Astrocyte (in vitro differentiated cells and primary cell): ENCODE data around the gene OTUD3. TPM values are rescaled to one million over a fixed set of nuclear protein-coding genes. Genes with fewer than 3 reads are reported as not detected.
"Not testable (repeated sequence)": the region's sequence is repeated elsewhere in the genome, so short reads cannot be mapped to it uniquely, and the experiment has no call there.

Experiments used
- DNase-seq: peaks from one replicate; pipeline ENCODE4 v3.0.0-alpha.2; 2010; ENCODE audit warnings: low read depth
- FAIRE-seq: peaks from 2 replicates; lab custom pipeline; 2011; peaks lifted over from hg19 to GRCh38; lab: Jason Lieb, UNC
- H2AFZ ChIP-seq: 2 replicates; pipeline ENCODE4 v1.6.0; 2012; ENCODE audit warnings: low read depth, low read length, inconsistent platforms
- H3K27ac ChIP-seq: 2 replicates; pipeline ENCODE4 v1.5.1; 2011; ENCODE audit warnings: low read depth, low read length, inconsistent platforms
- H3K27me3 ChIP-seq: 2 replicates; pipeline ENCODE4 v1.6.0; 2011; ENCODE audit warnings: low read length, inconsistent platforms; ENCODE audit not compliant: insufficient read depth
- H3K36me3 ChIP-seq: 2 replicates; pipeline ENCODE4 v1.5.1; 2011; ENCODE audit warnings: low read length, inconsistent platforms; ENCODE audit not compliant: insufficient read depth
- H3K4me1 ChIP-seq: 2 replicates; pipeline ENCODE4 v1.5.1; 2011; ENCODE audit warnings: low read length, inconsistent platforms; ENCODE audit not compliant: insufficient read depth
- H3K4me2 ChIP-seq: 2 replicates; pipeline ENCODE4 v1.6.0; 2012; ENCODE audit warnings: low read length, inconsistent platforms
- H3K4me3 ChIP-seq: 2 replicates; pipeline ENCODE4 v1.5.1; 2011; ENCODE audit warnings: low read depth, mild to moderate bottlenecking, low read length, inconsistent platforms; ENCODE audit not compliant: insufficient read depth
- H3K79me2 ChIP-seq: 2 replicates; pipeline ENCODE4 v1.6.0; 2012; ENCODE audit warnings: mild to moderate bottlenecking, low read length, inconsistent platforms; ENCODE audit not compliant: insufficient read depth
- H3K9ac ChIP-seq: 2 replicates; pipeline ENCODE4 v1.6.0; 2012; ENCODE audit warnings: mild to moderate bottlenecking, low read length, inconsistent platforms
- H3K9me3 ChIP-seq: 2 replicates; pipeline ENCODE4 v1.5.1; 2012; ENCODE audit warnings: low read depth, mild to moderate bottlenecking, low read length, inconsistent platforms; ENCODE audit not compliant: insufficient read depth
- H4K20me1 ChIP-seq: 2 replicates; pipeline ENCODE4 v1.6.0; 2012; ENCODE audit warnings: low read length, inconsistent platforms; ENCODE audit not compliant: insufficient read depth
- H3K27ac Mint-ChIP-seq: one replicate; pipeline ENCODE4 v1.8.0; 2021; ENCODE audit warnings: mild to moderate bottlenecking, mixed read lengths; ENCODE audit not compliant: unreplicated experiment
- H3K27me3 Mint-ChIP-seq: one replicate; pipeline ENCODE4 v1.8.0; 2021; ENCODE audit warnings: low read depth, mixed read lengths; ENCODE audit not compliant: unreplicated experiment
- H3K36me3 Mint-ChIP-seq: one replicate; pipeline ENCODE4 v1.8.0; 2021; ENCODE audit warnings: low read depth, mixed read lengths; ENCODE audit not compliant: unreplicated experiment
- H3K4me1 Mint-ChIP-seq: one replicate; pipeline ENCODE4 v1.8.0; 2021; ENCODE audit warnings: low read depth, mixed read lengths; ENCODE audit not compliant: unreplicated experiment
- H3K4me3 Mint-ChIP-seq: one replicate; pipeline ENCODE4 v1.8.0; 2021; ENCODE audit warnings: mild to moderate bottlenecking, moderate library complexity, mixed read lengths; ENCODE audit not compliant: unreplicated experiment
- H3K9me3 Mint-ChIP-seq: one replicate; pipeline ENCODE4 v1.8.0; 2021; ENCODE audit warnings: mild to moderate bottlenecking, mixed read lengths; ENCODE audit not compliant: unreplicated experiment
- CTCF ChIP-seq: IDR thresholded peaks from 2 replicates; pipeline ENCODE4 v1.5.1; 2011; ENCODE audit warnings: low read depth, mild to moderate bottlenecking, inconsistent platforms, low read length, moderate library complexity; ENCODE audit not compliant: insufficient read depth
- EZH2 ChIP-seq: IDR thresholded peaks from 2 replicates; pipeline ENCODE4 v1.6.1; 2012; ENCODE audit warnings: mild to moderate bottlenecking, low read length, inconsistent platforms; ENCODE audit not compliant: insufficient read depth
- total RNA-seq: library from RNA; stranded (reverse); gene quantifications from 2 replicates; pipeline ENCODE4 v1.2.1, GENCODE V29; 2021

Gene OTUD3
- total RNA-seq, 1 donor from 2014 or later: 10.6 TPM

- DNase-seq (no peak), FAIRE-seq (no peak)
- peaks cover 4% of the 10 kb centered on the region for H3K9me3 Mint-ChIP-seq
- no peak overlapping the region for H2AFZ ChIP-seq
- no peak overlapping the region for H3K4me3 Mint-ChIP-seq
- H3K4me1 Mint-ChIP-seq: peaks cover 9% of the 10 kb centered on the region
- no peaks in the 10 kb centered on the region for H3K36me3 ChIP-seq
- H3K27me3 Mint-ChIP-seq: peaks cover 3% of the 10 kb centered on the region
- no peaks in the 10 kb centered on the region for H3K9me3 ChIP-seq
- H3K27me3 ChIP-seq: peaks cover 8% of the 10 kb centered on the region
- no peak overlapping the region for H3K9ac ChIP-seq
- H4K20me1 ChIP-seq: peaks cover 16% of the 10 kb centered on the region
- peaks cover 14% of the 10 kb centered on the region for H3K4me1 ChIP-seq
- no peak overlapping the region for H3K27ac Mint-ChIP-seq
- peaks cover 18% of the 10 kb centered on the region for H3K79me2 ChIP-seq
- TF ChIP-seq EZH2 (no peak), CTCF (no peak)
- H3K4me3 ChIP-seq: no peak overlapping the region
- no peak overlapping the region for H3K4me2 ChIP-seq
- H3K27ac ChIP-seq: no peak overlapping the region
- no peaks in the 10 kb centered on the region for H3K36me3 Mint-ChIP-seq
Measured at GRCh38 chr1:19879227-19879626, 3.0 kb upstream of the OTUD3 start.

GRCh38 chr1:19879661-19880060 is 2.5 kb upstream of the OTUD3 start:
- H3K27me3 Mint-ChIP-seq: peaks cover 3% of the 10 kb centered on the region
- no peak for TF ChIP-seq EZH2
- no peak for TF ChIP-seq CTCF
- no peak overlapping the region for H2AFZ ChIP-seq
- no peak overlapping the region for H3K4me2 ChIP-seq
- no peak overlapping the region for H3K4me3 Mint-ChIP-seq
- FAIRE-seq (no peak), DNase-seq (no peak)
- H3K79me2 ChIP-seq: peaks cover 22% of the 10 kb centered on the region
- H3K9me3 ChIP-seq: no peaks in the 10 kb centered on the region
- no peak overlapping the region for H3K27ac ChIP-seq
- peaks cover 20% of the 10 kb centered on the region for H4K20me1 ChIP-seq
- peaks cover 2% of the 10 kb centered on the region for H3K9me3 Mint-ChIP-seq
- peaks cover 8% of the 10 kb centered on the region for H3K27me3 ChIP-seq
- no peaks in the 10 kb centered on the region for H3K36me3 ChIP-seq
- peaks cover 15% of the 10 kb centered on the region for H3K4me1 ChIP-seq
- H3K4me3 ChIP-seq: no peak overlapping the region
- no peak overlapping the region for H3K27ac Mint-ChIP-seq
- no peaks in the 10 kb centered on the region for H3K36me3 Mint-ChIP-seq
- peaks cover 13% of the 10 kb centered on the region for H3K4me1 Mint-ChIP-seq
- H3K9ac ChIP-seq: no peak overlapping the region

GRCh38 chr1:19880841-19881240 is 1.4 kb upstream of the OTUD3 start:
- H3K27ac Mint-ChIP-seq, H2AFZ ChIP-seq, FAIRE-seq, DNase-seq, H3K4me2 ChIP-seq, H3K27ac ChIP-seq, H3K4me3 ChIP-seq, H3K36me3 ChIP-seq, H3K27me3 ChIP-seq, H3K9me3 ChIP-seq, H3K27me3 Mint-ChIP-seq, H3K36me3 Mint-ChIP-seq, H3K9ac ChIP-seq, H3K4me3 Mint-ChIP-seq, H3K9me3 Mint-ChIP-seq: not testable (repeated sequence)
- H3K79me2 ChIP-seq: peaks cover 34% of the 10 kb centered on the region
- H3K4me1 Mint-ChIP-seq: peaks cover 13% of the 10 kb centered on the region
- peaks cover 32% of the 10 kb centered on the region for H4K20me1 ChIP-seq
- peaks cover 19% of the 10 kb centered on the region for H3K4me1 ChIP-seq
